Liver (tissue), 9 donors: Measurements from ENCODE around the gene SETBP1. TPM values are rescaled to one million over a fixed set of nuclear protein-coding genes. Genes with fewer than 3 reads are reported as not detected.

Source experiments
- DNase-seq: peaks from one replicate; pipeline ENCODE4 v3.0.0-alpha.2; 2017; ENCODE audit warnings: low spot score
- H3K27ac ChIP-seq, 2 donors: one replicate each; pipeline ENCODE4 v1.7.0; 2013; ENCODE audit warnings: inconsistent platforms in 2 of 2, low read length in 2 of 2, control low read depth in 1 of 2, low read depth in 1 of 2, mild to moderate bottlenecking in 1 of 2
- H3K27me3 ChIP-seq, 4 donors: one replicate each; pipeline versions ENCODE4 v1.6.1 to v1.7.0; 2013; ENCODE audit warnings: low read length in 3 of 4, inconsistent platforms in 1 of 4, mild to moderate bottlenecking in 1 of 4, moderate library complexity in 1 of 4; ENCODE audit not compliant: control insufficient read depth in 4 of 4, insufficient read depth in 4 of 4
- H3K36me3 ChIP-seq, 4 donors: one replicate each; pipeline versions ENCODE4 v1.6.1 to v1.7.0; 2013; ENCODE audit warnings: low read length in 3 of 4, mild to moderate bottlenecking in 3 of 4, low read depth in 1 of 4, moderate library complexity in 1 of 4; ENCODE audit not compliant: control insufficient read depth in 4 of 4, insufficient read depth in 3 of 4
- H3K4me1 ChIP-seq, 4 donors: one replicate each; pipeline versions ENCODE4 v1.6.1 to v1.7.0; 2013; ENCODE audit warnings: low read length in 3 of 4, mild to moderate bottlenecking in 3 of 4, moderate library complexity in 1 of 4; ENCODE audit not compliant: control insufficient read depth in 4 of 4, insufficient read depth in 4 of 4
- H3K4me3 ChIP-seq, 3 donors: one replicate each; pipeline versions ENCODE4 v1.6.1 to v1.7.0; 2013; ENCODE audit warnings: low read length in 3 of 3, control low read depth in 1 of 3, low read depth in 1 of 3, mild to moderate bottlenecking in 1 of 3
- H3K9ac ChIP-seq, 2 donors: one replicate each; pipeline ENCODE4 v1.7.0; 2013; ENCODE audit warnings: low read length in 2 of 2, mild to moderate bottlenecking in 2 of 2, moderate library complexity in 2 of 2, control low read depth in 1 of 2, low read depth in 1 of 2
- H3K9me3 ChIP-seq, 4 donors: one replicate each; pipeline versions ENCODE4 v1.6.1 to v1.7.0; 2013; ENCODE audit warnings: low read length in 3 of 4; ENCODE audit not compliant: control insufficient read depth in 4 of 4
- ATF3 ChIP-seq: IDR thresholded peaks from 2 replicates; pipeline ENCODE4 v1.6.1; 2016; ENCODE audit warnings: antibody characterized with exemption
- CTCF ChIP-seq: fragments of 150-350 bp; IDR thresholded peaks from 2 replicates; pipeline ENCODE4 v1.5.1; 2017; ENCODE audit warnings: improper control_type of control experiment, low read depth, low read length; ENCODE audit not compliant: missing input control
- EGR1 ChIP-seq, 2 donors: IDR thresholded peaks; 2 replicates each; pipeline ENCODE4 v1.6.1; 2016 to 2018; ENCODE audit warnings: antibody characterized with exemption in 2 of 2, low read depth in 2 of 2
- FOXA2 ChIP-seq: IDR thresholded peaks from 2 replicates; pipeline ENCODE4 v1.6.1; 2016; ENCODE audit warnings: antibody characterized with exemption
- GABPA ChIP-seq, 2 donors: IDR thresholded peaks in 1 of 2; conservative IDR thresholded peaks in 1 of 2; 2 replicates each; pipeline ENCODE4 v1.6.1; 2016; ENCODE audit warnings: antibody characterized with exemption in 2 of 2, mild to moderate bottlenecking in 1 of 2, moderate library complexity in 1 of 2
- HNF4A ChIP-seq, 2 donors: conservative IDR thresholded peaks; 2 replicates each; pipeline ENCODE4 v1.6.1; 2016; ENCODE audit warnings: antibody characterized with exemption in 2 of 2, mild to moderate bottlenecking in 2 of 2
- HNF4G ChIP-seq: IDR thresholded peaks from 2 replicates; pipeline ENCODE4 v1.6.1; 2016; ENCODE audit warnings: antibody characterized with exemption
- JUND ChIP-seq, 2 donors: IDR thresholded peaks; 2 replicates each; pipeline ENCODE4 v1.6.1; 2016; ENCODE audit warnings: antibody characterized with exemption in 2 of 2
- MAX ChIP-seq: IDR thresholded peaks from 2 replicates; pipeline ENCODE4 v1.6.1; 2016; ENCODE audit warnings: antibody characterized with exemption
- NR2F2 ChIP-seq: IDR thresholded peaks from 2 replicates; pipeline ENCODE4 v1.6.1; 2016; ENCODE audit warnings: antibody characterized with exemption
- RAD21 ChIP-seq, 2 donors: IDR thresholded peaks; 2 replicates each; pipeline ENCODE4 v1.6.1; 2016; ENCODE audit warnings: antibody characterized with exemption in 2 of 2, mild to moderate bottlenecking in 2 of 2
- REST ChIP-seq: IDR thresholded peaks from 2 replicates; pipeline ENCODE4 v1.6.1; 2016; ENCODE audit warnings: antibody characterized with exemption, mild to moderate bottlenecking
- RXRA ChIP-seq, 2 donors: IDR thresholded peaks; 2 replicates each; pipeline ENCODE4 v1.6.1; 2017 to 2018; ENCODE audit warnings: antibody characterized with exemption in 2 of 2, mild to moderate bottlenecking in 1 of 2
- SP1 ChIP-seq: IDR thresholded peaks from 2 replicates; pipeline ENCODE4 v1.6.1; 2018; ENCODE audit warnings: antibody characterized with exemption, mild to moderate bottlenecking
- TAF1 ChIP-seq: conservative IDR thresholded peaks from 2 replicates; pipeline ENCODE4 v1.6.1; 2016; ENCODE audit warnings: antibody characterized with exemption, mild to moderate bottlenecking
- YY1 ChIP-seq: IDR thresholded peaks from 2 replicates; pipeline ENCODE4 v1.6.1; 2016; ENCODE audit warnings: antibody characterized with exemption, mild to moderate bottlenecking
- ZBTB33 ChIP-seq: IDR thresholded peaks from 2 replicates; pipeline ENCODE4 v1.6.1; 2016; ENCODE audit warnings: antibody characterized with exemption
- WGBS: extraction: QIAGEN DNeasy Blood & Tissue Kit; methylation state at CpG from one replicate; pipeline ENCODE4 v1.1.7; 2013; 5-methylcytosine and 5-hydroxymethylcytosine counted together
- polyA plus RNA-seq, 2 donors: library from polyadenylated mRNA; stranded (reverse) in 1 of 2; unstranded in 1 of 2; fragments of 200-250 nt in 1 of 2; fragments of >200 nt in 1 of 2; fragmentation: Nextera tagmentation in 1 of 2; extraction: Ambion mirVana in 1 of 2; gene quantifications; one replicate each; pipeline versions ENCODE4 v1.2.1 to v1.2.3, GENCODE V29; 2013 to 2015
- total RNA-seq, 2 donors: library from RNA; depleted of rRNA; stranded (reverse); fragments of >200 nt; gene quantifications; one replicate each; pipeline ENCODE4 v1.2.3, GENCODE V29; 2014
- donor health status: healthy.
- donor health status: healthy.
- donor health status: healthy.
- donor health status: healthy.
- donor health status: healthy.

Gene SETBP1
- total and polyA plus RNA-seq, 4 donors: 2.5 to 15.8 (median 4.7) TPM

GRCh38 chr18:44981121-44981520 lies 300.4 kb downstream of the SETBP1 start:
- no peak overlapping the region for H3K27ac ChIP-seq
- H3K4me1 ChIP-seq: peaks cover 0 to 4% (median 0%) of the 10 kb centered on the region in 4 donors
- no peaks in the 10 kb centered on the region for H3K9me3 ChIP-seq
- H3K4me3 ChIP-seq: no peak overlapping the region
- H3K9ac ChIP-seq: no peak overlapping the region
- no peak for DNase-seq
- WGBS: 93% methylated on average over 5 of the region's 5 CpGs
- no peak for TF ChIP-seq SP1
- no peak for TF ChIP-seq HNF4A (conservative IDR thresholded peaks at IDR 0.05)
- TF ChIP-seq CTCF: no peak
- TF ChIP-seq ATF3: no peak
- TF ChIP-seq RAD21 (IDR thresholded peaks at IDR 0.05): no peak
- TF ChIP-seq GABPA (IDR thresholded peaks at IDR 0.05 in 1 of 2, conservative IDR thresholded peaks at IDR 0.05 in 1 of 2): no peak
- H3K27me3 ChIP-seq: no peaks in the 10 kb centered on the region
- peaks cover 0 to 5% (median 0%) of the 10 kb centered on the region in 4 donors for H3K36me3 ChIP-seq

GRCh38 chr18:44986933-44987332 lies 306.2 kb downstream of the SETBP1 start:
- H3K4me3 ChIP-seq: no peak overlapping the region
- H3K27ac ChIP-seq: no peak overlapping the region
- DNase-seq: no peak
- H3K9me3 ChIP-seq: no peaks in the 10 kb centered on the region
- H3K9ac ChIP-seq: no peak overlapping the region
- 92% methylated on average over 3 of the region's 3 CpGs for WGBS
- no peaks in the 10 kb centered on the region for H3K4me1 ChIP-seq
- TF ChIP-seq GABPA (IDR thresholded peaks at IDR 0.05 in 1 of 2, conservative IDR thresholded peaks at IDR 0.05 in 1 of 2) (no peak), MAX (no peak), HNF4G (no peak), EGR1 (IDR thresholded peaks at IDR 0.05; ENCODE audit: low read depth in 2 of 2) (no peak), HNF4A (conservative IDR thresholded peaks at IDR 0.05) (no peak), RXRA (IDR thresholded peaks at IDR 0.05) (no peak), TAF1 (no peak)
- no peaks in the 10 kb centered on the region for H3K36me3 ChIP-seq
- H3K27me3 ChIP-seq: no peaks in the 10 kb centered on the region

GRCh38 chr18:44987371-44987770 lies 306.7 kb downstream of the SETBP1 start:
- no peak overlapping the region for H3K4me3 ChIP-seq
- no peak overlapping the region for H3K27ac ChIP-seq
- no peak for DNase-seq
- 88% methylated on average over 4 of the region's 4 CpGs for WGBS
- H3K9me3 ChIP-seq: no peaks in the 10 kb centered on the region
- H3K4me1 ChIP-seq: no peaks in the 10 kb centered on the region
- no peak overlapping the region for H3K9ac ChIP-seq
- H3K27me3 ChIP-seq: no peaks in the 10 kb centered on the region
- H3K36me3 ChIP-seq: no peaks in the 10 kb centered on the region
- TF ChIP-seq GABPA (IDR thresholded peaks at IDR 0.05 in 1 of 2, conservative IDR thresholded peaks at IDR 0.05 in 1 of 2) (no peak), RAD21 (IDR thresholded peaks at IDR 0.05) (no peak), RXRA (IDR thresholded peaks at IDR 0.05) (no peak), FOXA2 (no peak), SP1 (no peak), YY1 (no peak), ZBTB33 (no peak), JUND (IDR thresholded peaks at IDR 0.05) (no peak), HNF4G (no peak), HNF4A (conservative IDR thresholded peaks at IDR 0.05) (no peak), REST (no peak), ATF3 (no peak), CTCF (no peak), NR2F2 (no peak), TAF1 (no peak), EGR1 (IDR thresholded peaks at IDR 0.05; ENCODE audit: low read depth in 2 of 2) (no peak)
